WTC11 (cell line): ENCODE data around the gene ZFHX3. TPM values are rescaled to one million over a fixed set of nuclear protein-coding genes. Genes with fewer than 3 reads are reported as not detected.

Source experiments
- ATAC-seq: fragments of 200-7000 bp; cut with Tn5 transposase; 2 replicates; pipeline ENCODE4 v1.10.0; 2021; ENCODE audit warnings: mild to moderate bottlenecking, moderate library complexity
- CTCF ChIA-PET: fragments of 300-600 bp; sonication (Branson Sonifier 250); formaldehyde crosslinking; loops from one replicate; lab custom pipeline; 2021; ENCODE audit warnings: antibody characterized with exemption; lab: Charles Lee
- POLR2A ChIA-PET: fragments of 350-600 bp; sonication (Branson Sonifier 250); formaldehyde crosslinking; loops from one replicate; lab custom pipeline; 2021; ENCODE audit warnings: antibody characterized with exemption; lab: Charles Lee
- DNase-seq: peaks from one replicate; pipeline ENCODE4 v3.0.0; 2021; ENCODE audit warnings: low spot score
- H3K27ac Mint-ChIP-seq: 2 replicates; pipeline ENCODE4 v1.8.0; 2021; ENCODE audit warnings: mixed read lengths
- H3K27me3 Mint-ChIP-seq: 2 replicates; pipeline ENCODE4 v1.8.0; 2021; ENCODE audit warnings: low read depth, mild to moderate bottlenecking, moderate library complexity, mixed read lengths
- H3K36me3 Mint-ChIP-seq: 2 replicates; pipeline ENCODE4 v1.8.0; 2021; ENCODE audit warnings: mixed read lengths
- H3K4me1 Mint-ChIP-seq: 2 replicates; pipeline ENCODE4 v1.8.0; 2022; ENCODE audit warnings: mixed read lengths
- H3K4me3 Mint-ChIP-seq: 2 replicates; pipeline ENCODE4 v1.8.0; 2021; ENCODE audit warnings: mild to moderate bottlenecking, moderate library complexity, mixed read lengths
- H3K9me3 Mint-ChIP-seq: 2 replicates; pipeline ENCODE4 v1.8.0; 2021; ENCODE audit warnings: mixed read lengths
- ATF6 ChIP-seq: sonication (generic); formaldehyde crosslinking; IDR thresholded peaks from 2 replicates; pipeline ENCODE4 v1.8.1; 2023; ENCODE audit warnings: mild to moderate bottlenecking, missing genetic modification reagents
- CBFB ChIP-seq: sonication (generic); formaldehyde crosslinking; IDR thresholded peaks from 2 replicates; pipeline ENCODE4 v1.8.1; 2022; ENCODE audit warnings: mild to moderate bottlenecking, low read depth, missing genetic modification reagents
- CREB1 ChIP-seq: sonication (generic); formaldehyde crosslinking; IDR thresholded peaks from 2 replicates; pipeline ENCODE4 v1.8.0; 2023; ENCODE audit warnings: mild to moderate bottlenecking, missing genetic modification reagents
- CTCF ChIP-seq: fragments of 200-600 bp; IDR thresholded peaks from 2 replicates; pipeline ENCODE4 v1.8.0; 2022; ENCODE audit warnings: antibody characterized with exemption
- E2F1 ChIP-seq: sonication (generic); formaldehyde crosslinking; IDR thresholded peaks from 2 replicates; pipeline ENCODE4 v1.8.0; 2022; ENCODE audit warnings: mild to moderate bottlenecking, missing genetic modification reagents
- FOXP4 ChIP-seq: sonication (generic); formaldehyde crosslinking; IDR thresholded peaks from 2 replicates; pipeline ENCODE4 v1.8.0; 2022; ENCODE audit warnings: mild to moderate bottlenecking, missing genetic modification reagents
- GRHL2 ChIP-seq: fragments of 250-450 bp; sonication (Bioruptor Pico); IDR thresholded peaks from 2 replicates; pipeline ENCODE4 v1.8.0; 2022; ENCODE audit warnings: mild to moderate bottlenecking, moderate library complexity; ENCODE audit not compliant: insufficient replicate concordance, severe bottlenecking
- IRF2 ChIP-seq: sonication (generic); formaldehyde crosslinking; IDR thresholded peaks from 2 replicates; pipeline ENCODE4 v1.8.0; 2022; ENCODE audit warnings: low read depth, missing genetic modification reagents, borderline replicate concordance
- MYBL2 ChIP-seq: sonication (generic); formaldehyde crosslinking; IDR thresholded peaks from 2 replicates; pipeline ENCODE4 v1.8.1; 2023; ENCODE audit warnings: mild to moderate bottlenecking, moderate library complexity, missing genetic modification reagents
- RORB ChIP-seq: fragments of 250-450 bp; sonication (Bioruptor Pico); IDR thresholded peaks from 2 replicates; pipeline ENCODE4 v1.9.0; 2021; ENCODE audit warnings: mild to moderate bottlenecking
- SMAD3 ChIP-seq: sonication (generic); formaldehyde crosslinking; IDR thresholded peaks from 2 replicates; pipeline ENCODE4 v1.8.0; 2022; ENCODE audit warnings: missing genetic modification reagents, mild to moderate bottlenecking, borderline replicate concordance
- SP1 ChIP-seq: sonication (generic); formaldehyde crosslinking; conservative IDR thresholded peaks from 2 replicates; pipeline ENCODE4 v1.8.1; 2022; ENCODE audit warnings: missing genetic modification reagents
- STAT6 ChIP-seq: sonication (generic); formaldehyde crosslinking; conservative IDR thresholded peaks from 2 replicates; pipeline ENCODE4 v1.8.1; 2023; ENCODE audit warnings: mild to moderate bottlenecking, low read depth, missing genetic modification reagents, moderate library complexity
- USF1 ChIP-seq: sonication (generic); formaldehyde crosslinking; IDR thresholded peaks from 2 replicates; pipeline ENCODE4 v1.8.0; 2022; ENCODE audit warnings: mild to moderate bottlenecking, missing genetic modification reagents
- ZBTB43 ChIP-seq: sonication (generic); formaldehyde crosslinking; IDR thresholded peaks from 2 replicates; pipeline ENCODE4 v1.8.1; 2023; ENCODE audit warnings: mild to moderate bottlenecking, missing genetic modification reagents
- ZMAT4 ChIP-seq: fragments of 250-450 bp; sonication (Bioruptor Pico); IDR thresholded peaks from 2 replicates; pipeline ENCODE4 v1.9.0; 2021; ENCODE audit warnings: mild to moderate bottlenecking
- ZNF423 ChIP-seq: fragments of 250-450 bp; sonication (Bioruptor Pico); IDR thresholded peaks from 2 replicates; pipeline ENCODE4 v2.1.2; 2022; ENCODE audit warnings: mild to moderate bottlenecking, moderate library complexity
- ZNF425 ChIP-seq: fragments of 250-450 bp; sonication (Bioruptor Pico); conservative IDR thresholded peaks from 2 replicates; pipeline ENCODE4 v1.9.0; 2021; ENCODE audit warnings: mild to moderate bottlenecking
- total RNA-seq: library from RNA; stranded (reverse); gene quantifications from 3 replicates; pipeline ENCODE4 v1.2.3, GENCODE V29; 2021

ZFHX3 gene
- total RNA-seq, 1 experiment from 2014 or later, result 5.7 TPM

GRCh38 chr16:72794986-72795385, 252.9 kb downstream of the ZFHX3 start (continued):
- TF ChIP-seq ZBTB43 (CRISPR knock-in tag) (no peak), ZNF425 (CRISPR knock-in tag) (no peak), E2F1 (no peak), IRF2 (CRISPR knock-in tag) (no peak), CTCF (no peak), SMAD3 (CRISPR knock-in tag) (no peak), USF1 (CRISPR knock-in tag) (no peak)

GRCh38 chr16:72794319-72794718, 253.6 kb downstream of the ZFHX3 start:
- H3K4me3 Mint-ChIP-seq, result no peak overlapping the region
- no peaks in the 10 kb centered on the region for H3K9me3 Mint-ChIP-seq
- peaks cover 18% of the 10 kb centered on the region; the same call in 1 of the 2 replicates for H3K36me3 Mint-ChIP-seq
- no peaks in the 10 kb centered on the region for H3K27me3 Mint-ChIP-seq
- DNase-seq (no peak), ATAC-seq (no peak)
- POLR2A ChIA-PET, result no interaction called here
- CTCF ChIA-PET, result interaction anchor here (1.2 to 4.2 kb wide), 4 partner anchors 38 to 201 kb away, joined by 3 to 21 read pairs (median 4); no protein-coding TSS in a partner anchor
- no peak overlapping the region for H3K27ac Mint-ChIP-seq
- no peaks in the 10 kb centered on the region for H3K4me1 Mint-ChIP-seq
- TF ChIP-seq IRF2 (CRISPR knock-in tag) (no peak), MYBL2 (CRISPR knock-in tag) (no peak), RORB (CRISPR knock-in tag) (no peak), CBFB (CRISPR knock-in tag) (no peak), CREB1 (CRISPR knock-in tag) (no peak), ZNF423 (CRISPR knock-in tag) (no peak), ZMAT4 (CRISPR knock-in tag) (no peak), GRHL2 (CRISPR knock-in tag) (no peak), SP1 (CRISPR knock-in tag) (no peak), ATF6 (CRISPR knock-in tag) (no peak), FOXP4 (CRISPR knock-in tag) (no peak), STAT6 (CRISPR knock-in tag) (no peak), CTCF (no peak)
